Dendritic cell treated with granulocyte-macrophage colony-stimulating factor and Interleukin-4, amounts not matched to agents 40 ng/mL and 50 ng/mL, for 4 days (primary cell): ENCODE results near the gene ARFGEF3.
"Not testable (repeated sequence)": the region's sequence is repeated elsewhere in the genome, so short reads cannot be mapped to it uniquely, and the experiment has no call there.

Source experiments
- H3K27ac Mint-ChIP-seq: one replicate; pipeline ENCODE4 v1.8.0; 2022; ENCODE audit warnings: mild to moderate bottlenecking, mixed read lengths
- H3K27me3 Mint-ChIP-seq: one replicate; pipeline ENCODE4 v1.8.0; 2022; ENCODE audit warnings: mild to moderate bottlenecking, mixed read lengths
- H3K36me3 Mint-ChIP-seq: one replicate; pipeline ENCODE4 v1.8.0; 2022; ENCODE audit warnings: low read depth, mixed read lengths
- H3K4me1 Mint-ChIP-seq: one replicate; pipeline ENCODE4 v1.8.0; 2022; ENCODE audit warnings: low read depth, mixed read lengths
- H3K4me3 Mint-ChIP-seq: one replicate; pipeline ENCODE4 v1.8.0; 2022; ENCODE audit warnings: mild to moderate bottlenecking, moderate library complexity, mixed read lengths
- H3K9me3 Mint-ChIP-seq: one replicate; pipeline ENCODE4 v1.8.0; 2022; ENCODE audit warnings: mixed read lengths
- intact Hi-C: fragments of 100-400 bp; cut with micrococcal nuclease; formaldehyde crosslinking; loops from one replicate; pipeline ENCODE4 v1.15.0; 2022

The ARFGEF3 gene

DNA sequence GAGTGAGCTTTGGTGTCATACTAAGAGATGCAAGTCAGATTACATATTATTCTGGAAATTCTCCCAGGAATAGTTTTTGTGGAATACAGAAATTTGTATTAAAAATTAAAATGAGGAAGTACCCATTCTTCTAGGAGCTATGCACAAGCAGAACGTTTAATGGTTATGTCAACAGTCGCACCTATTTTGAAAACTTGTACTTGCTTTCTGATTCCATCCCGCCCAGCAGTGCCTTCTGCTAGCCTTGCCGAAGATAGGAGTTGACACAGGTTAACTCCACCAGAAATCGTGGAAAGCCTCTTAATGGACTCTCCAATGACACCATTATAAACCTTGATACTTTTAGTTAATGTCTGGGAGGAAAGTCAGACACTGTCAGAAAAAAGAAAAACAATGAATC, 49.9 kb downstream of the ARFGEF3 start:
- peaks cover 5% of the 10 kb centered on the region for H3K27me3 Mint-ChIP-seq

GRCh38 chr6:138212530-138212929, 50.8 kb downstream of the ARFGEF3 start:
- H3K4me1 Mint-ChIP-seq, H3K9me3 Mint-ChIP-seq, H3K27ac Mint-ChIP-seq, H3K4me3 Mint-ChIP-seq, H3K36me3 Mint-ChIP-seq, H3K27me3 Mint-ChIP-seq, intact Hi-C loops: not testable (repeated sequence)

More for the DNA sequence above, 49.9 kb downstream of the ARFGEF3 start:
- Mint-ChIP-seq H3K4me1 (no peaks in the 10 kb centered on the region), H3K36me3 (no peaks in the 10 kb centered on the region), H3K27ac (no peak overlapping the region), H3K9me3 (no peaks in the 10 kb centered on the region), H3K4me3 (no peak overlapping the region)
- intact Hi-C loops: no loop called here

DNA sequence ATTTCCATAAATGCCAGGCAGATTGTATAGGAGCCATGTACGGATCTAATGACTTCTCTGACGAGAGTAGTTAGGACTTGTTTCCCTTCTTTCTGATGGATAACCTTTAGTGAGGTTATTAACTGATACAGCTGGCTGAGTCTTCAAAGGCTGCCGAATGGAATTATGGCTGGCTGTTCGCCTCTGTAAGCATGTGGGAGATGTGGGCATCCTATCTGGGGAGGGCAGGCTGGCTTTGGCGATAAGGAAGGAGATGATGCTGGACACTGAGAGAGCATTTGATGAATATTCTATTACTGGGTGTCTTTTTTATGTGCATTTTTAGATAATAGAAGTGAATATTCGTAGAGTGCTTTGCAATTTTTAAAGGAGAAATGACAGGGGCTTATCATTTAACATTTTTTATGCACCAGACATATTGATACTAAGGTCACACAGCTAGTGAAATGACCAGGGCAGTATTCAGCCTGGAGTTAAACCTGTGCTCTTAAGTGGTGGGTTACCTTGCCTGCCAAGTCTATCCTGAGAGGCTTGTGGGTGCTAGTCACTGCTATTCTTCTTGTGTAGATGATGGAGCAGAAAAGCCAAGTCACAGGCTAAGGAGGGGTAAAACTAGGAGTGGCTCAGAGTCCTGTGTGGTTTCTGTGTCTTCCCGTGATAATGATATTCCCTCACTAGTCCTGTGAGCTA, 53.5 kb downstream of the ARFGEF3 start:
- Mint-ChIP-seq H3K4me1 (no peaks in the 10 kb centered on the region), H3K27ac (no peak overlapping the region), H3K9me3 (no peaks in the 10 kb centered on the region), H3K27me3 (peaks cover 8% of the 10 kb centered on the region), H3K36me3 (no peaks in the 10 kb centered on the region), H3K4me3 (no peak overlapping the region)
- intact Hi-C loops: no loop called here

GRCh38 chr6:138218449-138218848, 56.7 kb downstream of the ARFGEF3 start, which contains the start of gene PBOV1:
PBOV1 (minus strand) TSS chr6:138218491; CDS start chr6:138218395, 96 bp downstream.
- Mint-ChIP-seq H3K4me3 (no peak within 1 kb of the TSS), H3K27ac (no peak within 1 kb of the TSS)

GRCh38 chr6:138219398-138219797, 57.7 kb downstream of the ARFGEF3 start:
- no peaks in the 10 kb centered on the region for H3K9me3 Mint-ChIP-seq
- no peak overlapping the region for H3K27ac Mint-ChIP-seq
- no peak overlapping the region for H3K4me3 Mint-ChIP-seq
- H3K27me3 Mint-ChIP-seq: peaks cover 8% of the 10 kb centered on the region
- no peaks in the 10 kb centered on the region for H3K4me1 Mint-ChIP-seq
- H3K36me3 Mint-ChIP-seq: no peaks in the 10 kb centered on the region
- intact Hi-C loops: no loop called here

More at GRCh38 chr6:138218449-138218848, 56.7 kb downstream of the ARFGEF3 start, which contains the start of gene PBOV1:
- H3K27me3 Mint-ChIP-seq: peaks cover 8% of the 10 kb centered on the region
- H3K36me3 Mint-ChIP-seq: no peaks in the 10 kb centered on the region
- H3K9me3 Mint-ChIP-seq: no peaks in the 10 kb centered on the region
- intact Hi-C loops: no loop called here
- no peaks in the 10 kb centered on the region for H3K4me1 Mint-ChIP-seq

DNA sequence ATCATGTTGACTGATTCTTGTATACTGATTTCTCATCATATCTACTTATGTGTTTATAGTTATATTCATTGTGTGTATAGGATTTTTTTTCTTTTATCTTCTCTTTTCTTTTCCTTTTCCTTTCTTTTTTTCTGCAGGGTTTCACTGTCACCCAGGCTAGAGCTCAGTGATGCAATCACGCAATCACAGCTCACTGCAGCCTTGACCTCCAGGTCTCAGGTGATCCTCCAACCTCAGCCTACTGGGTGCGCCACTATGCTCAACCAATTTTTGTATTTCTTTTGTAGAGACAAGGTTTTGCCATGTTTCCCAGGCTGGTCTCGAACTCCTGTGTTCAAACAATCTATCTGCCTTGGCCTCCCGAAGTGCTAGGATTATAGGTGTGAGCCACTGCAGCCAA, 58.2 kb downstream of the ARFGEF3 start:
- intact Hi-C loops: no loop called here
- Mint-ChIP-seq H3K36me3 (no peaks in the 10 kb centered on the region), H3K27me3 (peaks cover 8% of the 10 kb centered on the region), H3K27ac (no peak overlapping the region), H3K4me3 (no peak overlapping the region), H3K4me1 (no peaks in the 10 kb centered on the region), H3K9me3 (no peaks in the 10 kb centered on the region)

DNA sequence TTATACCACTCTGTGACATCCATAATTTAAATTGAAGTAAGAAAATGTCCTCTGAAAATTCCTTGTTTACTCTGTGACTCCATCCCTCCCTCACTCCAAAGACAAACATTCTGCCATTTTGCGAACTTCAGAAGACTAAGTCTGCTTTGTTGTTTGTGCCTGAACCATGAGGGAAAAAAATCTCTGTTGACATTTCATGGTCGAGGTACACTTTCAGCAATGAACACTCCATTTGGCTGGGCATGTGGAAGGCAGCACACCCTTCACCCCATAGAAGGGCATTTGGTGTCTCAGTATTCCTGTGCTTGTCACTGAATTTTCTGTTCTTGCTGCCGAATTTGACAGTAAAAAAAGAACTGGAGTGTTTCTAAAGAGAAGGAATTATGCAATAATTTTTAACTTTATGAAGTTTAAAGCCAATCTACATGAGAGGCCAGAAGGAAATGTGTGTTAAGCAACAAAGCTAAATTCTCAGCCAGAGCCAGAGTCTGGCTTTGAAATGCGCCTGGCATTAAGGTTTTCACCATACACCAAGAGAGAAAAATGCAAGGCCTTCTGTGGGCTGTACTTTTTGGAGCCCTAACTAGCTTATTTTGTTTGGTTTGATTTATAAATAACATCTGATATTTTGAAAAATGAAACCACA, 61.3 kb downstream of the ARFGEF3 start:
- no peaks in the 10 kb centered on the region for H3K9me3 Mint-ChIP-seq
- intact Hi-C loops: no loop called here
- H3K4me1 Mint-ChIP-seq: no peaks in the 10 kb centered on the region
- H3K27me3 Mint-ChIP-seq: peaks cover 4% of the 10 kb centered on the region
- H3K27ac Mint-ChIP-seq: no peak overlapping the region
- no peak overlapping the region for H3K4me3 Mint-ChIP-seq
- no peaks in the 10 kb centered on the region for H3K36me3 Mint-ChIP-seq

DNA sequence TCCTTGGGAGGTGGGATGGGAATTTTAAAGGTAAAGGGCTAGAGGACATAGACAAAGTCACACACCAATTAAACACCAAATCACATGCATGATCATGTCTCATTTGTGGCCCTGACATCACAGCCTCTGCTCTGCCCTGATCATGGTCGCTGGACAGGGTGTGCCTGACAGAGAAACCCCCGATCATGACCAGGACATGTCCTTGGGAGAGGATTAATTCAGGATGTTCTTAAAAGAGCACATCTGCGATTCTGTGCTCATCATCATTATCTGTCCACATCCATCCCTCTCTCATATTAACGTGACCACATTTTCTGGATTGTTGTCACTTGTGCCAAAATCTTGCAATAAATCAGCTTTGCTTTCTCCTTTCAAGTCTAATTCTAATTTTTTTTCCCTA, 64.2 kb downstream of the ARFGEF3 start:
- intact Hi-C loops: no loop called here
- no peaks in the 10 kb centered on the region for H3K36me3 Mint-ChIP-seq

GRCh38 chr6:138226700-138227315, 65.1 kb downstream of the ARFGEF3 start:
- intact Hi-C loops: no loop called here
- Mint-ChIP-seq H3K27me3 (peaks cover 4% of the 10 kb centered on the region), H3K36me3 (no peaks in the 10 kb centered on the region), H3K4me1 (no peaks in the 10 kb centered on the region), H3K9me3 (no peaks in the 10 kb centered on the region), H3K4me3 (no peak overlapping the region), H3K27ac (no peak overlapping the region)

More for the DNA sequence above, 64.2 kb downstream of the ARFGEF3 start:
- Mint-ChIP-seq H3K4me1 (no peaks in the 10 kb centered on the region), H3K27ac (no peak overlapping the region), H3K9me3 (no peaks in the 10 kb centered on the region), H3K27me3 (peaks cover 4% of the 10 kb centered on the region), H3K4me3 (no peak overlapping the region)

- Mint-ChIP-seq H3K9me3 (no peaks in the 10 kb centered on the region), H3K27me3 (peaks cover 4% of the 10 kb centered on the region), H3K4me3 (no peak overlapping the region), H3K4me1 (no peaks in the 10 kb centered on the region), H3K36me3 (no peaks in the 10 kb centered on the region), H3K27ac (no peak overlapping the region)
- intact Hi-C loops: no loop called here
These were observed 65.6 kb downstream of the ARFGEF3 start for GRCh38 chr6:138227316-138227781.

DNA sequence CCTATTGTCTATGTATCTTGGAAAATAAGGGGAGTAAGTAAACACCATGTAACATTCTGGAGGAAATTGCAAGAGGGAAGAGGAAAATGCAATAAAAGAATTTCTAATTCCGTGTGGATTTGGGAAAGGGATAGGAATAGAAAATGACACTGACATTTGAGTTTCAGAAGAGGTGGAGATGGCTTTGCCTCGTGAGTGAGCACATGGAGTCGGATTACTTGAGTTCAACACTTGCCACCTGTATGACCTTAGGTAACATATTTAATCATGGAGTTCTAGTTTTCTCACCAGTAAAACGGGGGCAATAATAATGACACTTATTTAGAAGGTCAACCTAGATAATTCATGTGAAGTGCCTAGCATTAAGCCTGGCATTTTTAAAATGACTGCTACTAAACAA, 67.3 kb downstream of the ARFGEF3 start:
- Mint-ChIP-seq H3K9me3 (no peaks in the 10 kb centered on the region), H3K4me1 (no peaks in the 10 kb centered on the region), H3K4me3 (no peak overlapping the region), H3K36me3 (no peaks in the 10 kb centered on the region), H3K27ac (no peak overlapping the region), H3K27me3 (peaks cover 4% of the 10 kb centered on the region)
- intact Hi-C loops: no loop called here

GRCh38 chr6:138229663-138230179, 68.0 kb downstream of the ARFGEF3 start:
- intact Hi-C loops: no loop called here
- Mint-ChIP-seq H3K4me1 (no peaks in the 10 kb centered on the region), H3K27me3 (peaks cover 4% of the 10 kb centered on the region), H3K4me3 (no peak overlapping the region), H3K9me3 (no peaks in the 10 kb centered on the region), H3K36me3 (no peaks in the 10 kb centered on the region), H3K27ac (no peak overlapping the region)

DNA sequence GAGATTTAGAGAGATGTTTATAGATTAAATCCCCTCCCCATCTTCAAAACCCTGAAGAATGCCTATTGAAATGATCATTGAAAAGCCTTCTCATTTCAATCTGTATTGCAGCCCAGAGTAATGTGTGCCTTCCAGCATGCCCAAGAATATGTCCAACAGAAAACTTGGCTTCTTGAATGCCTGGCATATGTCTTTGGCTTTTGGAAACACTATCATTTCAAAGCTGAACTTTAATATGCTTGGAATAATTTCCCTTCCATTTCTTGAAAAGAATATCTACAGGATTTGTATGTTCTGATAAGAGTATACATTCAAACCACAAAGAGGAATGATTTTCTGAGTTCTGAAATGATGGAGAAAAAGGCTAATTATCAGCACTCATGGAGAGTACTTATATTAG, 68.5 kb downstream of the ARFGEF3 start:
- Mint-ChIP-seq H3K4me3 (no peak overlapping the region), H3K27me3 (peaks cover 4% of the 10 kb centered on the region), H3K9me3 (no peaks in the 10 kb centered on the region), H3K27ac (no peak overlapping the region), H3K4me1 (no peaks in the 10 kb centered on the region), H3K36me3 (no peaks in the 10 kb centered on the region)
- intact Hi-C loops: no loop called here

DNA sequence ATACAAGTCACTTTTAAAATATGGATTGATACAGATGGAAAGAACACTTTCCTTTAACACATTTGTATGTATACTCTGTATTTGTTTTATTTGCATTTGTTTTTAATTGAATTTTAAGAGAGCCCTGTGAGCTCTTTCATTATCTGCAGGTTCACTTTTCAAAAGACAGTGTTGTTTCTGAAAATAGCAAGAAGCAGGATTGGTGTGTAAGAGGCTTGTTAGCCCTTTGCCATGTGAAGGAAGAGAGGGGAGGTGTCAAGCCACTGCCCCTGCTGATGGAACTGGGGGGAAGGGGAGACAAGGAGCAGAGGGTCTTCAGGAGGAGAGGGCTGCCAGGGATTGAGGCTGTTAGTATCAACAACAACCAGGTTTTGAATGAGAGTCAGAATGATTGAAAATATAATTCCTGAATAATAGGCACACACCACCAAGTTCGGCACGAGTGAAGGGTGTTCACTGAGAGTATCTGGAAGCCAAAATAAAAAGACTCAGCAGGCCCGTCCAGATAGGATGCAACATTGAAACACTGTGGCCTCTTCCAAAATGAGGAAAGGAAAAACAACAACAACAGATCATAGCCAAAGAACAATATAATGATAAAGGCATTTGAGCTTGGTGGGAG, 69.1 kb downstream of the ARFGEF3 start:
- Mint-ChIP-seq H3K36me3 (no peaks in the 10 kb centered on the region), H3K4me1 (no peaks in the 10 kb centered on the region), H3K27me3 (peaks cover 4% of the 10 kb centered on the region), H3K9me3 (no peaks in the 10 kb centered on the region), H3K27ac (no peak overlapping the region), H3K4me3 (no peak overlapping the region)
- intact Hi-C loops: no loop called here
